A375 (cell line): Measurements from ENCODE around the gene TNFRSF6B. TPM values are rescaled to one million over a fixed set of nuclear protein-coding genes. Genes with fewer than 3 reads are reported as not detected.

Experiments used
- small RNA-seq: library from RNA; depleted of rRNA; stranded (forward); fragments of <200 nt; gene quantifications from one replicate; pipeline ENCODE3, GENCODE V24; 2014
- total RNA-seq: library from RNA; depleted of rRNA; stranded (reverse); fragments of >200 nt; shearing (Covaris generic); gene quantifications from 2 replicates; pipeline ENCODE4 v1.2.3, GENCODE V29; 2014; rRNA removed

Gene TNFRSF6B
- total RNA-seq = 2.7 and 7.2 TPM in 2 replicates

GRCh38 chr20:63696628-63697356 lies at the start of gene TNFRSF6B:
TSS of gene TNFRSF6B (plus strand) at chr20:63696652. CDS start at chr20:63696768, 116 bp downstream.

GRCh38 chr20:63653041-63653973 lies 43.1 kb upstream of the TNFRSF6B start, which contains the start of gene STMN3:
TSS of gene STMN3 (minus strand) at chr20:63653424. CDS start at chr20:63653345, 79 bp downstream.

DNA sequence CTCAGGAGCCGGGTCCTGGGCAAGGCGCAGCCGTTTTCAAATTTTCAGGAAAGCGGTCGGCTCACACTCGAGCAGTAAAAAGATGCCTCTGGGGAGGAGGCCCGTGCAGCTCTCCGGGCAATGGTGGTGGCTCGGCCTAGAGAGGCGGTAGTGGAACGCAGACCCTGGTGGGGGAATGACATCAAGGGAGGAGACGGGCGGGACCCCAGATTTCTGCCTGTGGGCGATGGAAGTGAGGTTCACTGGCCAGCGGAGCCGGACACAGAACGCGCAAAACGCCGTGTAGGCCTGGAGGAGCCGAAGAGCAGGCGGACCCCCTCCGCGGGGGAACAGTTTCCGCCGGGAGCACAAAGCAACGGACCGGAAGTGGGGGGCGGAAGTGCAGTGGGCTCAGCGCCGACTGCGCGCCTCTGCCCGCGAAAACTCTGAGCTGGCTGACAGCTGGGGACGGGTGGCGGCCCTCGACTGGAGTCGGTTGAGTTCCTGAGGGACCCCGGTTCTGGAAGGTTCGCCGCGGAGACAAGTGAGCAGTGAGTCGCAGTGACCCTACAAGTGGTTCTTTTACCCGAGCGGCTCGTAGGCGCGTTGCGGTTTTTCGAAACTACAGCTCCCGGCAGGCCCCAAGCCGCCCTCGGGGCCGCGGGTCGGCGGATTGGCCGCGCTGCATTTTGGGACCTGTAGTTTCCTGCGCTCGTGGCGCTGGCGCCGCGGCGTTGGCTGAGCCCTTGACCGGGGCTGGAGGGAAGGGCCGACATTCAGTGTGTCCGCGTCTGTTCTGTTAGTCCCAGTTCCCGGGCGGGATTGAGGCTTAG lies 38.3 kb upstream of the TNFRSF6B start, which contains the start of gene RTEL1:
Gene RTEL1 (plus strand): TSS at position 376 of the 812 bp plus-strand sequence. CDS start 1,091 bp downstream, outside the sequence.

GRCh38 chr20:63707558-63708300 lies 11.3 kb downstream of the TNFRSF6B start, which contains the start of the genes ARFRP1 and ZGPAT:
TSS of gene ARFRP1 (minus strand) at chr20:63707976. CDS start at chr20:63707091, 885 bp downstream.
TSS of gene ZGPAT (plus strand) at chr20:63708039. CDS start at chr20:63708581, 542 bp downstream.

GRCh38 chr20:63735859-63736718 lies 39.6 kb downstream of the TNFRSF6B start, which contains the start of gene LIME1:
TSS of gene LIME1 (plus strand) at chr20:63736664. CDS start at chr20:63737550, 886 bp downstream.

DNA sequence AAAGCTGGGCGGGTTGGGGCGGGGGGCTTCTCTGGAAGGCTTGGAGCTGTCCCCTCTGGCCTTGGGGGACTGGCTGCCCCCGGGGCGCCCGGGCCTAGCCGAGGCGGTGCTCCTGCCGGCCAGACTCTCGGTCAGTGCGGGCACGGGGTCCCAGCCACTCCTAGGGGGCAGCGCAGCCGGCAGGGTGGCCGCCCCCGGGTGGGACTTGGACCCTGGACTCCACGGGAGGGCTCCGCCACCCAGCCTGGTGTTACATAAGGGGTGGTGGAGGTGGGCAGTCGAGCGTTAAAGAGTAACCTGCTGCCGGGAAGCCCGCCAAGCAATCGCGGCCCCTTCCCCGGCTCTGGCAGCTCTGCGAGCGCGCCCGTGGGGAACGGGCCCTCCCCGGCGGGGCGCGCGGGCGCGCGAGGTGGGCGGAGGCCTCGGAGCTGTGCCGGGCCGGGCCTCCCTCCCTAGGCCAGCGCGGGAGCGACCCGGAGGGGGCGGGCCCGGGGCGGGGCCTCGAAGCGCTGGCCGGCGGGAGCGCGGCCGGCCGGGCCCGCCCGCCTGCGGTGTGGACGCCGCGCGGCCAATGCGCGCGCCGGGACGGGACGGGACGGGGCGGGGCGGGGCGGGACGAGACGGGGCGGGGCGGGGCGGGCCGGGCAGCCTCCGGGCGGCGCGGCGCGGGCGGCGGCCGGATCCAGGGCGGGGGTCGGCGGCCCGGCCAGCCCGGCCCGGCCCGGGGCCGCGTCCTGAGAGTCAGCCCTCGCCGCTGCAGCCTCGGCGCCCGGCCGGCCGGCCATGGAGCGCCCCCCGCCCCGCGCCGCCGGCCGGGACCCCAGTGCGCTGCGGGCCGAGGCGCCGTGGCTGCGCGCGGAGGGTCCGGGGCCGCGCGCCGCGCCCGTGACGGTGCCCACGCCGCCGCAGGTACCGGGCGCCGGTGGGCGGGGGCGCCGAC lies 42.9 kb downstream of the TNFRSF6B start, which contains the start of gene SLC2A4RG:
Gene SLC2A4RG (plus strand): TSS at position 647 of the 940 bp plus-strand sequence. CDS start 137 bp downstream, at position 784.

Small RNA genes lying within 50 kb of the gene (small RNA-seq; reads per million reads assigned to genes)
- gene LIME1 (not detected), gene TNFRSF6B (not detected)

Other genes with a start within 250 kb of the TNFRSF6B start
- gene KCNQ2, start 224.0 kb upstream of the TNFRSF6B start, total RNA-seq = 0.30 and 0.45 TPM in 2 replicates
- gene EEF1A2, start 197.6 kb upstream of the TNFRSF6B start, total RNA-seq = 49.6 and 63.1 TPM in 2 replicates
- gene PPDPF, start 175.9 kb upstream of the TNFRSF6B start, total RNA-seq = 66.1 and 98.5 TPM in 2 replicates
- gene PTK6, start 159.3 kb upstream of the TNFRSF6B start, total RNA-seq = 0.24 TPM in 1 of 2 replicates, not detected in the other
- gene SRMS, start 148.9 kb upstream of the TNFRSF6B start, total RNA-seq = not detected in 2 replicates
- gene FNDC11, start 142.5 kb upstream of the TNFRSF6B start, total RNA-seq = 0.08 and 0.45 TPM in 2 replicates
- gene HELZ2, start 122.4 kb upstream of the TNFRSF6B start, total RNA-seq = 20.0 and 25.8 TPM in 2 replicates
- gene GMEB2, start 69.6 kb upstream of the TNFRSF6B start, total RNA-seq = 18.1 and 19.4 TPM in 2 replicates
- gene STMN3, start 43.2 kb upstream of the TNFRSF6B start, total RNA-seq = 7.2 and 10.3 TPM in 2 replicates
- 19.5 and 24.3 TPM in 2 replicates for gene RTEL1, start 38.3 kb upstream of the TNFRSF6B start, total RNA-seq
- 46.7 and 50.6 TPM in 2 replicates for gene ARFRP1, start 11.3 kb downstream of the TNFRSF6B start, total RNA-seq
- 38.3 and 52.1 TPM in 2 replicates for gene ZGPAT, start 11.4 kb downstream of the TNFRSF6B start, total RNA-seq
- 9.4 and 12.6 TPM in 2 replicates for gene LIME1, start 40.0 kb downstream of the TNFRSF6B start, total RNA-seq
- 38.4 and 48.2 TPM in 2 replicates for gene SLC2A4RG, start 43.1 kb downstream of the TNFRSF6B start, total RNA-seq
- 1.4 and 1.9 TPM in 2 replicates for gene ZBTB46, start 134.6 kb downstream of the TNFRSF6B start, total RNA-seq
- gene ABHD16B, start 164.8 kb downstream of the TNFRSF6B start, total RNA-seq = not detected in 2 replicates
- 92.3 and 97.2 TPM in 2 replicates for gene TPD52L2, start 168.6 kb downstream of the TNFRSF6B start, total RNA-seq
- 38.0 and 38.7 TPM in 2 replicates for gene DNAJC5, start 198.5 kb downstream of the TNFRSF6B start, total RNA-seq